GM12878 (cell line): ENCODE data around the gene SSBP3. TPM values are rescaled to one million over a fixed set of nuclear protein-coding genes. Genes with fewer than 3 reads are reported as not detected.

ENCODE experiments used
- ATAC-seq: fragments of 200-7000 bp; cut with Tn5 transposase; 3 replicates; pipeline ENCODE4 v1.9.1; 2020; ENCODE audit warnings: mild to moderate bottlenecking, moderate library complexity
- BruUV-seq: library from RNA; stranded (reverse); fragments of 400-500 nt; replicated peaks from 2 replicates; lab custom pipeline; 2021; lab: Mats Ljungman, UMichigan
- CTCF ChIA-PET: fragments of 300-600 bp; sonication (Branson Sonifier 250); formaldehyde crosslinking; extraction: SDS; loops from one replicate; lab custom pipeline; 2021; ENCODE audit warnings: inconsistent platforms; lab: Yijun Ruan, JAX
- POLR2A ChIA-PET: fragments of 350-600 bp; formaldehyde crosslinking; extraction: SDS; loops from one replicate; lab custom pipeline; 2021; ENCODE audit warnings: inconsistent platforms; lab: Charles Lee
- RAD21 ChIA-PET: fragments of 300-600 bp; sonication (Branson Sonifier 250); formaldehyde crosslinking; loops from one replicate; lab custom pipeline; 2023; ENCODE audit warnings: antibody characterized with exemption; ENCODE audit not compliant: unreplicated experiment; lab: Charles Lee
- SMC1A ChIA-PET: fragments of 300-600 bp; sonication (Branson Sonifier 250); formaldehyde crosslinking; loops from one replicate; lab custom pipeline; 2023; ENCODE audit not compliant: unreplicated experiment, uncharacterized antibody; lab: Charles Lee
- DNase-seq: peaks from one replicate; pipeline ENCODE4 v3.0.0-alpha.2; 2011; ENCODE audit warnings: low read depth, low spot score
- FAIRE-seq: peaks from 3 replicates; lab custom pipeline; 2011; peaks lifted over from hg19 to GRCh38; lab: Jason Lieb, UNC
- H2AFZ ChIP-seq: 2 replicates; pipeline ENCODE4 v1.6.0; 2011; ENCODE audit warnings: low read depth, low read length, control low read depth; ENCODE audit not compliant: control insufficient read depth
- H3K27ac ChIP-seq: 2 replicates; pipeline ENCODE4 v1.5.1; 2011; ENCODE audit warnings: control low read depth; ENCODE audit not compliant: control insufficient read depth, insufficient read depth
- H3K27me3 ChIP-seq, 2 experiments: replicated peaks in 1 of 2; 2 replicates each; pipeline versions ENCODE4 v1.6.0 to v1.6.1; 2011; ENCODE audit warnings: low read length in 1 of 2; ENCODE audit not compliant: control insufficient read depth in 2 of 2, insufficient read depth in 2 of 2
- H3K36me3 ChIP-seq, 2 experiments: 2 replicates each; pipeline ENCODE4 v1.5.1; 2011; ENCODE audit warnings: low read length in 1 of 2; ENCODE audit not compliant: control insufficient read depth in 2 of 2, insufficient read depth in 2 of 2
- H3K4me1 ChIP-seq: 2 replicates; pipeline ENCODE4 v1.6.1; 2011; ENCODE audit warnings: mild to moderate bottlenecking, low read length, moderate library complexity, mixed read lengths; ENCODE audit not compliant: control insufficient read depth, insufficient read depth
- H3K4me2 ChIP-seq: 2 replicates; pipeline ENCODE4 v1.6.0; 2011; ENCODE audit warnings: control low read depth; ENCODE audit not compliant: control insufficient read depth, insufficient read depth
- H3K4me3 ChIP-seq: fragments of 200-600 bp; sonication (generic); 2 replicates; pipeline ENCODE4 v1.5.1; 2016
- H3K79me2 ChIP-seq: 2 replicates; pipeline ENCODE4 v1.6.0; 2011; ENCODE audit warnings: low read length; ENCODE audit not compliant: control insufficient read depth, insufficient read depth
- H3K9ac ChIP-seq: 2 replicates; pipeline ENCODE4 v1.8.0; 2011; ENCODE audit warnings: low read length, control low read depth, mixed read lengths; ENCODE audit not compliant: control insufficient read depth, insufficient read depth
- H3K9me3 ChIP-seq: replicated peaks from 3 replicates; pipeline ENCODE4 v1.5.1; 2011; ENCODE audit warnings: mild to moderate bottlenecking, low read length; ENCODE audit not compliant: control insufficient read depth, insufficient read depth
- H4K20me1 ChIP-seq: 2 replicates; pipeline ENCODE4 v1.6.0; 2011; ENCODE audit not compliant: control insufficient read depth, insufficient read depth
- ETV6 ChIP-seq, 2 experiments: fragments of 450-650 bp in 1 of 2; IDR thresholded peaks in 1 of 2; conservative IDR thresholded peaks in 1 of 2; 2 replicates each; pipeline ENCODE4 v1.6.1; 2014; ENCODE audit warnings: antibody characterized with exemption in 1 of 2, borderline replicate concordance in 1 of 2, low read depth in 1 of 2, mild to moderate bottlenecking in 1 of 2, moderate library complexity in 1 of 2
- REST ChIP-seq: IDR thresholded peaks from 2 replicates; pipeline ENCODE4 v1.6.1; 2012; ENCODE audit warnings: mild to moderate bottlenecking, low read depth, low read length
- RUNX3 ChIP-seq: IDR thresholded peaks from 2 replicates; pipeline ENCODE4 v1.6.1; 2012; ENCODE audit warnings: low read length, inconsistent platforms
- SMARCA5 ChIP-seq: fragments of 450-650 bp; IDR thresholded peaks from 2 replicates; pipeline ENCODE4 v1.6.1; 2017; ENCODE audit warnings: mild to moderate bottlenecking
- WGBS: methylation state at CpG from one replicate; pipeline ENCODE4 v1.1.6; 2016; ENCODE audit warnings: low lambda C conversion rate; ENCODE audit not compliant: insufficient replicate concordance, insufficient coverage; ENCODE audit errors: missing lambda C conversion rate; 5-methylcytosine and 5-hydroxymethylcytosine counted together
- in situ Hi-C: fragments of 300-500 bp; cut with MboI; formaldehyde crosslinking; loops from 9 replicates; pipeline ENCODE4 v1.14.3; 2018; ENCODE audit warnings: mixed read lengths
- intact Hi-C: fragments of 100-400 bp; cut with micrococcal nuclease; formaldehyde crosslinking; loops from one replicate; pipeline ENCODE4 v1.14.2; 2022; ENCODE audit not compliant: unreplicated experiment
- polyA plus RNA-seq, 11 experiments: library from polyadenylated mRNA; depleted of rRNA in 4 of 11; unstranded in 6 of 11; stranded (reverse) in 5 of 11; fragments of >200 nt; fragmentation: Nextera tagmentation in 4 of 11; fragmentation: Illumina TruSeq in 1 of 11; extraction: Ambion mirVana in 4 of 11; extraction: Trizol in 1 of 11; gene quantifications; 1 replicate in 1 of 11; 2 replicates in 10 of 11; pipeline versions ENCODE4 v1.2.1 to v1.2.3, GENCODE V29; 2011 to 2016; ENCODE audit warnings: inconsistent platforms in 2 of 11, missing spikeins in 2 of 11, low read depth in 1 of 11
- total RNA-seq, 4 experiments: library from RNA; depleted of rRNA in 3 of 4; stranded (reverse); fragments of >200 nt in 3 of 4; fragmentation: Illumina TruSeq in 1 of 4; extraction: Trizol in 1 of 4; gene quantifications; 2 replicates each; pipeline versions ENCODE4 v1.2.1 to v1.2.3, GENCODE V29; 2013 to 2021
- TF ChIP-seq, protein P1 (sequence below): fragments of 150-350 bp; IDR thresholded peaks from 2 replicates; pipeline ENCODE4 v1.6.1; 2016; ENCODE audit warnings: low read depth, low read length
- TF ChIP-seq, protein P2 (sequence below): IDR thresholded peaks from 2 replicates; pipeline ENCODE4 v1.6.1; 2012; ENCODE audit warnings: low read depth, low read length, improper control_type of control experiment

The SSBP3 gene
- total and polyA plus RNA-seq, 10 of the 15 experiments (the other 5 are each of a cell fraction or from before 2014, with no cell fraction given) = 4.1 to 51.7 (median 17.1) TPM

DNA sequence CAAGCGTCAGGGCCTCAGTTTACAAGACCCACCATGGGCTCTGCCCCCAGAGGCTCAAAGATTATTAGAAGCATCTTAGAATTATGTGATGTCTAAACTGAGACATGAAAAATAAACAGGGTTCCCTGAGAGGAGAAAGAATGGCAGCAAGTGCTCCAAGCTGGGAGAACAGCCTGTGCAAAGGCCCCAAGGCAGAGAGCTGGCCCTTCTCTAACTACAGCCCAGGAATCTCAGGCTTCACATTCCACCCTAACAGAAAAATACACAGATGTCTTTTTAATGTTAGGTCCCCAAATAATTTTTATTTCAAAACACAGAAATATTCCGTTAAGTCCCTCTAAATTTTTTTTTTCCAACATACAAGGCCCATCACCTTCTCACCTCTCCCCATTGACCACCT is 21.7 kb downstream of the SSBP3 start:
- ChIA-PET POLR2A (interaction anchor here (1.0 kb wide), 1 partner anchor 9 kb away, joined by 4 read pairs; no protein-coding TSS in a partner anchor), CTCF (interaction anchor here (0.7 to 1.6 kb wide), 3 partner anchors 20 to 56 kb away, joined by 3 to 4 read pairs (median 3); no protein-coding TSS in a partner anchor), SMC1A (interaction anchor here (1.0 to 1.1 kb wide), 2 partner anchors 17 to 19 kb away, joined by 3 to 5 read pairs; no protein-coding TSS in a partner anchor), RAD21 (no interaction called here)
- Histone ChIP-seq H3K36me3 (peaks cover 0 to 6% of the 10 kb centered on the region in 2 experiments; a peak in 3 of 4 replicates), H3K4me1 (peaks cover 19% of the 10 kb centered on the region), H3K27ac (no peak overlapping the region), H3K27me3 (no peaks in the 10 kb centered on the region), H3K4me3 (no peak overlapping the region), H2AFZ (no peak overlapping the region), H4K20me1 (no peaks in the 10 kb centered on the region; the same call in 1 of the 2 replicates), H3K79me2 (peaks cover 10% of the 10 kb centered on the region), H3K4me2 (no peak overlapping the region), H3K9ac (no peak overlapping the region), H3K9me3 (no peaks in the 10 kb centered on the region)
- intact Hi-C loops (no loop called here), in situ Hi-C loops (no loop called here)
- DNase-seq = no peak
- TF ChIP-seq, protein P1, sequence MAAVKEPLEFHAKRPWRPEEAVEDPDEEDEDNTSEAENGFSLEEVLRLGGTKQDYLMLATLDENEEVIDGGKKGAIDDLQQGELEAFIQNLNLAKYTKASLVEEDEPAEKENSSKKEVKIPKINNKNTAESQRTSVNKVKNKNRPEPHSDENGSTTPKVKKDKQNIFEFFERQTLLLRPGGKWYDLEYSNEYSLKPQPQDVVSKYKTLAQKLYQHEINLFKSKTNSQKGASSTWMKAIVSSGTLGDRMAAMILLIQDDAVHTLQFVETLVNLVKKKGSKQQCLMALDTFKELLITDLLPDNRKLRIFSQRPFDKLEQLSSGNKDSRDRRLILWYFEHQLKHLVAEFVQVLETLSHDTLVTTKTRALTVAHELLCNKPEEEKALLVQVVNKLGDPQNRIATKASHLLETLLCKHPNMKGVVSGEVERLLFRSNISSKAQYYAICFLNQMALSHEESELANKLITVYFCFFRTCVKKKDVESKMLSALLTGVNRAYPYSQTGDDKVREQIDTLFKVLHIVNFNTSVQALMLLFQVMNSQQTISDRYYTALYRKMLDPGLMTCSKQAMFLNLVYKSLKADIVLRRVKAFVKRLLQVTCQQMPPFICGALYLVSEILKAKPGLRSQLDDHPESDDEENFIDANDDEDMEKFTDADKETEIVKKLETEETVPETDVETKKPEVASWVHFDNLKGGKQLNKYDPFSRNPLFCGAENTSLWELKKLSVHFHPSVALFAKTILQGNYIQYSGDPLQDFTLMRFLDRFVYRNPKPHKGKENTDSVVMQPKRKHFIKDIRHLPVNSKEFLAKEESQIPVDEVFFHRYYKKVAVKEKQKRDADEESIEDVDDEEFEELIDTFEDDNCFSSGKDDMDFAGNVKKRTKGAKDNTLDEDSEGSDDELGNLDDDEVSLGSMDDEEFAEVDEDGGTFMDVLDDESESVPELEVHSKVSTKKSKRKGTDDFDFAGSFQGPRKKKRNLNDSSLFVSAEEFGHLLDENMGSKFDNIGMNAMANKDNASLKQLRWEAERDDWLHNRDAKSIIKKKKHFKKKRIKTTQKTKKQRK = no peak
- TF ChIP-seq REST = no peak
- TF ChIP-seq ETV6 (conservative IDR thresholded peaks at IDR 0.05 in 1 of 2, IDR thresholded peaks at IDR 0.05 in 1 of 2; ENCODE audit: borderline replicate concordance in 1 of 2, low read depth in 1 of 2) = no peak
- no peak for TF ChIP-seq SMARCA5
- TF ChIP-seq, protein P2, sequence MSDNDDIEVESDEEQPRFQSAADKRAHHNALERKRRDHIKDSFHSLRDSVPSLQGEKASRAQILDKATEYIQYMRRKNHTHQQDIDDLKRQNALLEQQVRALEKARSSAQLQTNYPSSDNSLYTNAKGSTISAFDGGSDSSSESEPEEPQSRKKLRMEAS = no peak
- no peak for TF ChIP-seq RUNX3
- FAIRE-seq = no peak
- BruUV-seq = no TSS peak
- WGBS = 100% methylated on average over 2 of the region's 2 CpGs
- no peak for ATAC-seq
